HG03342 (cell line): Measurements from ENCODE around the gene KCNQ1OT1.

ENCODE experiments used
- ATAC-seq: cut with Tn5 transposase; IDR thresholded peaks from one replicate; pipeline ENCODE4 v1.9.1; 2021; ENCODE audit warnings: mild to moderate bottlenecking, moderate library complexity; ENCODE audit not compliant: unreplicated experiment

The KCNQ1OT1 gene

GRCh38 chr11:2703363-2704141 is 3.8 kb upstream of the KCNQ1OT1 start:
- ATAC-seq = no peak

GRCh38 chr11:2702771-2703362 is 3.1 kb upstream of the KCNQ1OT1 start:
- no peak for ATAC-seq

GRCh38 chr11:2701898-2702434 is 2.2 kb upstream of the KCNQ1OT1 start:
- no peak for ATAC-seq

- no peak for ATAC-seq
Measured at GRCh38 chr11:2701230-2701629, 1.4 kb upstream of the KCNQ1OT1 start.

GRCh38 chr11:2700415-2701211 is 819 bp upstream of the KCNQ1OT1 start:
- no peak for ATAC-seq

GRCh38 chr11:2699185-2699530 is 636 bp downstream of the KCNQ1OT1 start:
- no peak for ATAC-seq

- ATAC-seq = no peak
Measured at GRCh38 chr11:2698386-2699184, 1.2 kb downstream of the KCNQ1OT1 start.

GRCh38 chr11:2697866-2698265 is 1.9 kb downstream of the KCNQ1OT1 start:
- no peak for ATAC-seq

- ATAC-seq = no peak
Measured at GRCh38 chr11:2696455-2696854, 3.3 kb downstream of the KCNQ1OT1 start.

- ATAC-seq = no peak
Measured at GRCh38 chr11:2694995-2695939, 4.5 kb downstream of the KCNQ1OT1 start.

- ATAC-seq = no peak
Measured at GRCh38 chr11:2694495-2694894, 5.3 kb downstream of the KCNQ1OT1 start.

- ATAC-seq = no peak
Measured at GRCh38 chr11:2693271-2694261, 6.2 kb downstream of the KCNQ1OT1 start.

- no peak for ATAC-seq
Measured at GRCh38 chr11:2691991-2692875, 7.6 kb downstream of the KCNQ1OT1 start.

- ATAC-seq = no peak
Measured at GRCh38 chr11:2691355-2691761, 8.4 kb downstream of the KCNQ1OT1 start.

- no peak for ATAC-seq
Measured at GRCh38 chr11:2690596-2691354, 9.0 kb downstream of the KCNQ1OT1 start.

GRCh38 chr11:2689651-2690575 is 9.9 kb downstream of the KCNQ1OT1 start:
- no peak for ATAC-seq
